Stimulated activated naive CD4-positive, alpha-beta T cell treated with Interleukin-2 at 50 U/mL for 16 hours (primary cell): ENCODE measurements around the gene RAD51B.
"Not testable (repeated sequence)": the region's sequence is repeated elsewhere in the genome, so short reads cannot be mapped to it uniquely, and the experiment has no call there.

Experiments used
- DNase-seq: peaks from one replicate; lab custom pipeline; 2025; lab: John Stamatoyannopoulos, UW

Gene RAD51B

DNA sequence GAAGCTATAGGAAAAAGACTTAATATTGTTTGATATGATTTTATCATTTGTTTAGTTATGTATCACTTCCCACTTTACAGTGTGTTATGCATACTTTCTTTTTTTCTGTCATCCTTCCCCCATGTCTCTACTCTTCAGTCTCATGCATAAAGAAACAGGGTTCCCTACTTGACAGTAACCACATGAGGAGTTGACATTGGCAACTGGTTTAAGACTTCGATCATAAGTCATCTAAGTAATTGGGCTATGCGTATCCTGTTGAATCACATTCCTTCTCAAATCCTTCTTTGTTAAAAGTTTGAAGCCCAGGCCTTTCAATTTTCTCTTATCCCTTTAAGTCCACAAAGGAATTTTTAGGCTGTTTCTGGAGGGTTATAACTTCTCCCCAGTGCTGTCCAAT, 358.7 kb downstream of the RAD51B start:
- DNase-seq = no peak

DNA sequence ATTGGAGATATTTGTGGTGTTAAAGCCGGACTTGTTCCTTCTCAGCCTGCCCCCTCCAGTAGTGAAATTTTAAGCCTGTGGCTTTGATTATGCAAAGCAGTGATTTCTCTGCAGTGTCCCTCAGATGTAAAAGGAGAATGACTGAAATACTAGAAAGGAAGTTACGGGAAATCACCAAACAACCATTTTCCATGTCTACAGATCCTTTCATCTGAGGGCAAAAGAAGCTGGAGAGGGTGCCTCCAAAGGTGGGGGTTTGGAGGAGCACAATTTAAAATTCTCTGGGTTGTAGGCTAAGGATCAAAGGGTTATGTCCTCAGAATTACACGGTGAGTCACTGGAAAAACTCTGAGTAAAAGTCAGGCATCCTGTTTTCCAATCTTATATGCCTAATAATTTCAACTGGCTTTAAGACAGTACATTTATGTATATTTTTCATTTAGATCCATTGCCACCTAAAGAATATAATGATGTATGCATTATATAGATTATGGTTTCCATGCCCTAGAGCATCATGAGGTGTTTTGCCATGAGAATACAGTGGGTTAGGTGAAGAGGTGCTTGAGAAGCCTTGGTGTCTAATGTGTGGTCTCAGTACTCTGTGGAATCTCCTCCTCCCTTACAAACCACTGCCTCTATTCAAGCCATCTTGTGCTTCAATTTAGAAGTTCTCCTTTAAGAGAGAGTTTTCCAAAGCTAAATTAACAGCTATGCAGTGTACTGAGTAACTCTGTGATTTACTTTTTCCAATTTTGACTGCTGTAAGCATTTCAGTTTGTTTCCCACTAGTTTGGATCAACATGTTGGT, 362.1 kb downstream of the RAD51B start:
- DNase-seq = no peak

DNA sequence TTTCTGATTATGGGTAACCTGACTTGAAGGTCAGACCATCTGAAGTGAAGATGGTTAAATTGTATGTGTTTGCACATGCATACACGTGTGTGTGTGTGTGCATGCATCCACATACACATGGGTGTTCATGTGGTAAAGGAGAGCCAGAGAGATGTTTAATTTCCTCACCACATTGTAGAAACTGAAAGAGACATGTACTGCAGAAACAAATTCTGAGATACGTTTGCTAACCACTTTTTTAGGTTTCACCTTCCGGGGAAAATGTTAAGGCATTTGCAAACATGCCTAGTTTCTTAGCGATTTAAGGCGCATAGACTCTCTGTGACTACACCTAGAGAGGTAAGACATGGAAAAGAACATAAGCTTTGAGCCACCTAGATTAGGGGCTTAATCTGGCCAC, 362.9 kb downstream of the RAD51B start:
- no peak for DNase-seq

DNA sequence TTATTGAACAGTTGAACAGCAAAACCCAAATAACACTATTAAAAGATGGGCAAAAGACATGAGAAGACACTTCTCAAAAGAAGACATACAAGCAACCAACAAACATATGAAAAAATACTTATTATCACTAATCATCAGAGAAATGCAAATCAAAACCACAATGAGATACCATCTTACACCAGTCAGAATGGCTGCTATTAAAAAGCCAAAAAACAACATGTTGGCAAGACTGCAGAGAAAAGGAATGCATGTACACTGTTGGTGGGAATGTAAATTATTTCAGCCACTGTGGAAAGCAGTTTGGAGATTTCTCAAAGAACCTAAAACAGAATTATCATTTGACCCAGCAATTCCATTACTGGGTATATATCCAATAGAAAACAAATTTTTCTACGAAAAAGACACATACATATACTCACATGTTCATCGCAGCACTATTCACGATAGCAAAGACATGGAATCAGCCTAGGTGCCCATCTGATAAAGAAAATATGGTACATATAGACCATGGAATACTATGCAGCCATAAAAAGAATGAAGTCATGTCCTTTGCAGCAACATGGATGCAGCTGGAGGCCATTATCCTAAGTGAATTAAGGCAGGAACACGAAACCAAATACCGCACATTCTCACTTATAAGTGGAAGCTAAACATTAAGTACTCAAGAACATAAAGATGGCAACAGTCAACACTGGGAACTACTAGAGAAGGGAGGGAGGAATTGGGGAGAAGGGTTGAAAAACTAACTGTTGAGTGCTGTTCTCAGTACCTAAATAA, 367.1 kb downstream of the RAD51B start:
- not testable (repeated sequence) for DNase-seq

DNA sequence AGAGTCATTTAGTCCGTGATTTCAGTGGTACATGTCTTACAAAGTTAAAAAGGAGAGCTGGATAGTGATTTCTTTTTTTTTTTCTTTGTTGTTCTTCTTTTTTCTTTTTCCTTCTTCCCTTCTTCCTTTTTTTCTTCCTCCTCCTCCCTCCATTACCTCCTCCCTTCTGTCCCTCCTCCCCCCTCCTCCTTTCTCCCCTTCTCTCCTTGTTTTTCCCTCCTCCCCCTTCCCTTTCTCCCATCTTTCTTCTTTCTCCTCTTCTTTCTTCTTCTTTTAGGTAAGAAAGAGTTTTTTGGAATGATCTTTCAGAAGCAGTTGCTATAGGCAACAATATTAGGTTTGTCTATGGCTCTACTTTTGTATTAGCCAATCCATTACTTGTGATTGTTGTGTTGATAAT, 368.6 kb downstream of the RAD51B start:
- no peak for DNase-seq

- no peak for DNase-seq
Observed at GRCh38 chr14:68190032-68190431, 370.5 kb downstream of the RAD51B start.

- DNase-seq = no peak
Observed at GRCh38 chr14:68191567-68192321, 372.2 kb downstream of the RAD51B start.

GRCh38 chr14:68192935-68193334, 373.4 kb downstream of the RAD51B start:
- DNase-seq = no peak

GRCh38 chr14:68193970-68194681, 374.5 kb downstream of the RAD51B start:
- no peak for DNase-seq

- DNase-seq = no peak
Observed at GRCh38 chr14:68195126-68195525, 375.5 kb downstream of the RAD51B start.

- DNase-seq = no peak
Observed at GRCh38 chr14:68198713-68199495, 379.3 kb downstream of the RAD51B start.

DNA sequence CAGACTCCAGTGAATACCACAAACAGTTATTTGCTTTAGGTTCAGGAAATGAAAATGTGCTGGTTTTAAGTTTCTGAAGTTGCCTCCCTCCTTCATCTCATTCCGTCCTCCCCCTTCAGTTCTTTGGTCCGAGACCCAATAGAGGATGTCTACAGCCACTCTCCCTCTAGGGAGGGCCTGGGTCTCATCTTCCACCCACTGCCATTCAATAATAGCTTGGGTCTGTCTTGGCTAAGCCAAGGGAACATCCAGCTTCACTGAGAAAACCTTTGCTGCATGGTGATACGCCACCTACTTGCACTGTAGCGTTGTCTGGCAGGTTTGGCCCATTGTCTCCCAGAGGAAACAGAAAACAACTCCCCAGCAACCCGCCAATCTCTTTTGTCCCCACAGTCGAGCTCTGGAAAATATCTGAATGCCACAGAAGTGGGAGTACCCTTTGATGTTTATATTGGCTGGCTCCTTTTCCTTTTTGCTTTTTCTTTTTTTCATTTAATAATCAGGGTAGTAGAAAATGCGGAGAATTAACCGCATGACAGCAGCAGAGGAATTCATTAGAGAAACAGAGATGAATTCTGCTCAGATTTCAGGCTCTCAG, 380.1 kb downstream of the RAD51B start:
- DNase-seq = no peak

DNA sequence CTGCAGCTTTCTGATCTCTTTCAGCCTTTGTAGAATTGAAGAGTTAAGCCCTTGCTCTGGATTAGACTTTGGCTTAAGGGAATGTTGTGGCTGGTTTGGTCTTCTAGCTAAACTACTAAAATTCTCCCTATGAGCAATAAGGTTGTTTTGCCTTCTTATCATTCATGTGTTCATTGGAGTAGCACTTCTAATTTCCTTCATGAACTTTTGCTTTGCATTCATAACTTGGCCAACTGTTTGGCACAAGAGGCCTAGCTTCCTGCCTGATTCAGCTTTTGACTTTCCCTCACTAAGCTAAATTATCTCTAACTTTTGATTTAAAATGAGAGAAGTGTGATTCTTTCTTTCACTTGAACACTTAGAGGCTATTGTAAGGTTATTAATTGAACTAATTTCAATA, 384.3 kb downstream of the RAD51B start:
- no peak for DNase-seq

- DNase-seq = no peak
Observed at GRCh38 chr14:68208218-68208617, 388.6 kb downstream of the RAD51B start.

DNA sequence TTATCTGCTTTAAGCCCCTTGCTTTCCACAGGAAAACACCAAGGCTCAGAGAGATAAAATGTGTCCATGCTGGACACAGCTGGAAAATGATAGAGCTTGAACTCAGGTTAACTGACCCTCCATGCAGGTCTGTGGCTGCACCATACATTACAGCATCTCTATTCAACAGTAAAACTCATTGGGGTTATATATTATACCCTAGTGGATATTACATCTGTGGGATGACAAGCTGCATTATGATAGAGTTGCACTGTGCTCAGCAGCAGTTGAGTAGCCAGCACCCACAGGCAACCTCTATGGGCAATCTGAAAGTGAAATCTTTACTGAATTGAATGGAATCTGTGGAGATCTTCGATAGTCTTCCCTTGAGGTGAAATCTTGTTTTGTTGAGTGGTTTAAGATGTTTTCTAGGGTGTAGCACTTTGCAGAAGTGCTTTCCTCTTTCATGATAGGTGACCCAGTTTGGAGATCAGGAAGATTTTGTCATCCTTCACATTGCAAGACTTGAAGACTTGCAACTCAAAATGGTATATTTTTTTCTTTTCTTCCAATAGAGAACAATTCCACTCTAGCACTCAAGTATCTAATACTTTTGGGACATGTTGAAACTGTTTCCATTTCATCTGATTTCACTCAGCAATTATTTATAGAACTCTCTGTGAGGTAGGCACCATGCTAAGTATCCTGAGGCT, 389.2 kb downstream of the RAD51B start:
- no peak for DNase-seq

DNA sequence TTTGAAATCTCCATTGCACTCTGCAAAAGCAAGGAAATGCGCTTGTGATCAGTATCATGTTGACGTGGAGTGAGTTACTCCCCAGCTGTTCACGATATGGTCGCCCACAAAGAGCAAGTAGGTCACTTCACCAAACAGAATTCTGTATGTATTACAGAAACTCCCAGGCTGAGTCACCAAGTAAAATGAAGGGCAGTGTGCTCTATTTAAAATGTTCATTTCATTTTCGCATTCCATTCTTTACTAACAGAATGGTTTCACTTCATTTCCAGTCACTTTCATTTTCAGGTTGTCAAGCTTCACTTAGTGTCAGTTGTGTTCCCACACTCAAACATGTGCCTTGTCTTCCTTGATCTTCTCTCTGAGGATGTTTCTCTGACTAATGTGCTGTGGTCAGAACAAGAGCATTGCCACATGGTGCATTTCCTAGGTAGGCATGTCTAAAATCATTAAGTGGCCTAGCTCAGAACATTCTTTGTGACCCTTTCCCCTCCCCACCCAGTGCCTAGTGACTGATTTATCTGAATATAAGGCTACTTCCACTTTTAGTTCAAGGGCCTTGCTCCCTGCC, 391.2 kb downstream of the RAD51B start:
- peak; percentile 52 for DNase-seq

GRCh38 chr14:68211421-68211820, 391.8 kb downstream of the RAD51B start:
- DNase-seq = no peak

DNA sequence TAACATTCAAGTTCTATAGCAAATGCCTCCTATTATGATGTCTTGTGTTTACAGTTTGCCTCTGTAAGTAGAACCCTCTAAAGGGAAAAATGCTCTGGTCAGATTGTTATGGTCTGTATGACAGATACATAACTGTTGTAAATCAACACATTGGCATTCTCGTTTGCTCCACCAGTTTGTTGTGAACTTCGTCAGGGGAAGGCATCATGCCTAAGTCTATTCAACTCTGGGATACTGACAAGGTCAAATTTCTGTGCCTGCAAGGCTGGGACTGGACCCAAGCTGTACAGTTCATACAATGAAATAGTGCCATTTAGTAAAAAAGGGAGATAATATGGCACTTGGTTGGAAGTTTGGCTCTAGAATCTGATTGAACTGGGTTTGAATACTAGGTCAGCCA, 392.3 kb downstream of the RAD51B start:
- no peak for DNase-seq

GRCh38 chr14:68212361-68212760, 392.8 kb downstream of the RAD51B start:
- no peak for DNase-seq

DNA sequence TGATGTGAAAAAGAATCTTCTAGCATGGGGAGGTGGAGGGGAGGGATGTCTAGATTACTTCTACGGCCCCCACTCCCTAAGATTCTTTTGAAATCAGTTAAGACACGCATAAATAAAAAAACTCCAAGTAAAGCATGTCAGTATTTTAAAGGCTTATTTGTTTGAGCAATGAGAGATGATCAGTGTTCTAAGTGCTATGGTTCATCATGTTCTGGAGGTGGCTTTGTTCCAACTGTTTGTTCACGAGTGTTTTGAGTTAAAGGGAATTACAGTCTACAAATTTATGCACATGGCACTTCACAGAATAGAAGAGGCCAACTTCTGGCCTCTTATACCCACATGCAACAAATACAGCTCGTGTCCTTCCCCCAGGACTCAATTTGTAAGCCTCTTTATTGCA, 394.9 kb downstream of the RAD51B start:
- DNase-seq = no peak
